GM12872 (cell line): Measurements from ENCODE around the gene SDK1.

ENCODE experiments used
- CTCF ChIP-seq: IDR thresholded peaks from 3 replicates; pipeline ENCODE4 v1.5.1; 2011; ENCODE audit warnings: low read depth, mild to moderate bottlenecking, low read length, moderate library complexity; ENCODE audit not compliant: insufficient read depth

SDK1 gene

DNA sequence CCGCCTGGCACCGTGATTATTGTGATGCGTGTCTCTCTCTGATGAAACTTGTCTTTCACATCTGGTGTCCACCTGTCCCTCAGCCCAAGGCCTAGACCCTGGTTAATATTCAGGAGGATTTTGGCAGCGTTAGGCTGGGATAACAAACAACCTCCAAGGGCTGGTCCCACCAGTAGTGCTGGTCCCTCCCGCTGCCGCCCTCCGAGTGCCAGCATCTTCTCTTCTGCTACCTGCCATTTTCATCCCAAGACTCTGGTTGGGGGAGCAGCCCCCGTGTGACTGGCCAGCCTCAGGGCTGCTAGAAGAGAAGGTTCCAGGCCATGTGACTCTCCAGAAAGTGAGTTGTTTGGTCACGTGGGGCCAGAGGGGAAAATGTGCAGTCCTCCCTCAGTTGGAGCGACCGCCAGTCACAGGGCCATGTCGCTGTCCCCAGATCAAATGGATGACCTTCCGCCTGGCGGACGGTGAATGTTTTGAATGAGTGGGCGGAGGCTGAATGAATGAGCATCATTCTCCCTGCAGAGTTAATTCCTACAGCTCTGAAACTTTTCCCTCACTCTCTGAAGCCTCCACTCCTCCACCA is 901.2 kb downstream of the SDK1 start:
- TF ChIP-seq CTCF = no peak

DNA sequence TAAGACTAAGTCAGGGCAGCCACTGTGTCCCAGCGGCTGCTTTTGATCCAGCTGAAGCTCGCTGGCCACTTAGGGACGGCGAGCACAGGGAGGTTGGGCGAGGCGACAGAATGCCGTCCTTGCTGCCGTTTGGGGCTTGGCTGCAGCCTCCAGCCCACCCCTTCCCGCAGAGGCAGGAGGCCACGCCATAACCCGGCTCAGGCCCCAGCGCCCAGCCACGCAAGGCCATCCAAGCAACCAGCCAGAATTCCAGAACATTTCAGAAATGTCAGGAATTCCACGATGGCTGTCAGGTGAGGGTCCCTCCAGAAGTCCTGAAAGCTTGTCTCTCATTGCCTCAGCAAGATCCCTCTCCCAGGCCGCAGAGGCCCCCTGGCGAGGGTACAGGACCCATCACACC is 901.9 kb downstream of the SDK1 start:
- TF ChIP-seq CTCF = no peak

- TF ChIP-seq CTCF = no peak
Measured at GRCh38 chr7:4203626-4204512, 902.8 kb downstream of the SDK1 start.

DNA sequence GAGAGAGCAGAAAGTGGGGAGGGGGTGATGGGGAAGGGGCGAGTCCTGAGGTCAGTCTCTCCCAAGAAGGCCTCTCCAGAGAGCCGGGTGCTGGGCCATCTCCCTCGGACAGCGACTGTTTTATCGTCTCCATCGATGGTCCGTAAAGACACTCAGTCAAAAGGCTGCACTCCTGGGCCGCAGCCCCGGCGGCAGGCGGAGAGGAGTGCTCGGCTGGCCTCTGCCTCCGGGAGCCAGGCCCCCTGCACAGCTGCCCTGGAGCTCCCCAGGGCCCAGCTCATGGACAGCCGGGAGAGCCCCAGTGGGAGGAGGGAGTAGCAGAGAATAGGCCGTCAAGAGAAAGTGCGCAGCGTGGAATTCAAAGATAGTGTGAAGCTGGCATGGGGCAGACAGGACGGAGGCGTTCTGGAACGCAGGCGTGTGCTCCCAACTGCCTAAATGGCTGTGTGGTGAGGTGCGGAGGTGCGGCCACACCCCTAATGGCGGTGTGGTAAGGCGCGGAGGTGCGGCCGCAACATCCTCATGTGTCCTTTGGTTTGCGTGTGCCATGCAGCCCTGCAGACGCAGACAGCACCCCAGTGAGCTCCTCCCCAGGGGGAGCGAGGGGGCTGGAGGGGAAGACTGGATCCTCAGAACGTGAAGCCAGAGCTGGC is 903.6 kb downstream of the SDK1 start:
- TF ChIP-seq CTCF = no peak

- no peak for TF ChIP-seq CTCF
Measured at GRCh38 chr7:4205828-4206227, 904.8 kb downstream of the SDK1 start.

DNA sequence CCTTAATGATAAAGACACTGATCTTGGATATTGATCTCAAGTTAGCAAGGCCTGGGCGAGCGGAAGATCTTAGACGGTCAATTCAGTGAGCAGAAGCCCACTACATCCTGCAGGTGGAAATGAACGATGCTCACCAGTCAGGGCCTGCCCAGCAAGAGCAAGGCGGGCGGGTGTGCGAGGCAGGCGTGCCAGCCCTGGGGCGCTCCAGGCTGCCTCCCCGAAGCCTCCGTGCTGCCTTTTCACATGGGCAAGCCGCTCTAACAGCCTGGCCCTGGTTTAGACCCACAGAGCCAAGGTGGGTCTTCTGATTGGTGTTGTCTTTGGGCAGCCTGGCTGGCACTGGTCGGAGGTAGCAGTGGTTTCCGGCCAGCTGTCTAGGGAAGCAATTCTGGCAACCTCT is 906.0 kb downstream of the SDK1 start:
- no peak for TF ChIP-seq CTCF

DNA sequence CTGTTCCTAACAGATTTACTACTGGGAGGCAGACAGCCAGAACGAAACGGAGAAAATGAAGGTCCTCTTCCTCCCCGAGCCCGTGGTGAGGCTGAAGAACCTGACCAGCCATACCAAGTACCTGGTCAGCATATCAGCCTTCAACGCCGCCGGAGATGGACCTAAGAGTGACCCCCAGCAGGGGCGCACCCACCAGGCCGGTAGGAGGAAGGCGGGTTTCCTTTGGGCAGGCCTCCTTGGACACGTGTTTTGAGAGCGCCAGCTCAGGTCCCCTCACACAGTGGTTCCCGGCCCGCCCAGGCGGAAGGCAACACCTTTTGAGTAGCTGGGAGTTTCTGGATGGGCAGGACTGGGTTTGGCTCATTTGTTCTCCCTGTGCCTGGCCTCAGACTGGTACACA is 907.0 kb downstream of the SDK1 start:
- no peak for TF ChIP-seq CTCF
